HAP-1 (cell line): ENCODE measurements around the gene CD8B2.
"Not testable (repeated sequence)": the region's sequence is repeated elsewhere in the genome, so short reads cannot be mapped to it uniquely, and the experiment has no call there.

ENCODE experiments used
- DNase-seq, 2 experiments: peaks; one replicate each; pipeline ENCODE4 v3.0.0-alpha.2; 2016 to 2020; ENCODE audit warnings: low spot score in 2 of 2
- H3K27me3 ChIP-seq: fragments of 250-450 bp; sonication (Bioruptor Pico); 2 replicates; pipeline ENCODE4 v1.5.1; 2020; ENCODE audit warnings: low read depth, mild to moderate bottlenecking, moderate library complexity
- H3K36me3 ChIP-seq: fragments of 250-450 bp; sonication (Bioruptor Pico); replicated peaks from 2 replicates; pipeline ENCODE4 v1.5.1; 2020; ENCODE audit warnings: mild to moderate bottlenecking
- H3K4me1 ChIP-seq: fragments of 250-450 bp; sonication (Bioruptor Pico); 2 replicates; pipeline ENCODE4 v1.5.1; 2020; ENCODE audit warnings: mild to moderate bottlenecking
- H3K4me3 ChIP-seq: fragments of 250-450 bp; sonication (Bioruptor Pico); 2 replicates; pipeline ENCODE4 v1.5.1; 2020; ENCODE audit warnings: mild to moderate bottlenecking, moderate library complexity
- H3K9me3 ChIP-seq: fragments of 250-450 bp; sonication (Bioruptor Pico); 2 replicates; pipeline ENCODE4 v1.5.1; 2020; ENCODE audit warnings: mild to moderate bottlenecking, moderate library complexity
- in situ Hi-C: fragments of 300-500 bp; cut with MboI; formaldehyde crosslinking; loops from 3 replicates; pipeline ENCODE4 v1.14.3; 2020; ENCODE audit warnings: low sequenced_read_pairs, inconsistent platforms, mixed read lengths

Gene CD8B2

DNA sequence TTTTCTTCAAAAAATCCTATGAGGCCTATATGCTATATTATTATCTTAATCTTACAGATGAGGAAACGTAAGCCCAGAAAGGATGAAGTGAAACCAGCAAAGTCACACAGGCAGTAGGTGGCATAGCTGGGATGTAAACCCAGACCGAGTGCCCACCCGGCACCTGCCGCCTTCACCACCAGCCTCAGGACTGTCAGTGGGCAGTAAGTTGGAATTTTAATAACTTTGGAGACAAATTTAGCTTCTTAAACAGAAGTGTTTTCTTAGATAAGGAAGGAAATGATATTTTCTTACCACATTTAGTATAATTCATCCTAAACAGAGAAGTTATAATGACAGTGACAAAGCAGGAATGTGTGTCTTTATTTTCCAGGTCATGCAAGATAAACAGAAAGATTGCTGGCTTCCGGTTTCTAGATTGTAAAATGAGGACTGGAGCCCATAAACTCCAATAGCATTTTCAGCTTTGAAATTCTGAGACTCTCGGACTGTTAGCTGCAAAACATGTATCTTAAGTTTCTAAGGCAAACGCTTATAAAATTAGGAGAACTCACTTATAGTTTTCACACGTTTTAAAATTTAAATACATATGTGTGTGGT, 59.3 kb downstream of the CD8B2 start:
- H3K9me3 ChIP-seq: no peaks in the 10 kb centered on the region
- no peak overlapping the region for H3K4me3 ChIP-seq
- H3K4me1 ChIP-seq: no peaks in the 10 kb centered on the region
- no peak for DNase-seq
- in situ Hi-C loops: loop anchor here (25.0 kb wide), 1 partner anchor 1184 kb away; no protein-coding TSS in a partner anchor
- no peaks in the 10 kb centered on the region for H3K27me3 ChIP-seq
- H3K36me3 ChIP-seq: no peaks in the 10 kb centered on the region

DNA sequence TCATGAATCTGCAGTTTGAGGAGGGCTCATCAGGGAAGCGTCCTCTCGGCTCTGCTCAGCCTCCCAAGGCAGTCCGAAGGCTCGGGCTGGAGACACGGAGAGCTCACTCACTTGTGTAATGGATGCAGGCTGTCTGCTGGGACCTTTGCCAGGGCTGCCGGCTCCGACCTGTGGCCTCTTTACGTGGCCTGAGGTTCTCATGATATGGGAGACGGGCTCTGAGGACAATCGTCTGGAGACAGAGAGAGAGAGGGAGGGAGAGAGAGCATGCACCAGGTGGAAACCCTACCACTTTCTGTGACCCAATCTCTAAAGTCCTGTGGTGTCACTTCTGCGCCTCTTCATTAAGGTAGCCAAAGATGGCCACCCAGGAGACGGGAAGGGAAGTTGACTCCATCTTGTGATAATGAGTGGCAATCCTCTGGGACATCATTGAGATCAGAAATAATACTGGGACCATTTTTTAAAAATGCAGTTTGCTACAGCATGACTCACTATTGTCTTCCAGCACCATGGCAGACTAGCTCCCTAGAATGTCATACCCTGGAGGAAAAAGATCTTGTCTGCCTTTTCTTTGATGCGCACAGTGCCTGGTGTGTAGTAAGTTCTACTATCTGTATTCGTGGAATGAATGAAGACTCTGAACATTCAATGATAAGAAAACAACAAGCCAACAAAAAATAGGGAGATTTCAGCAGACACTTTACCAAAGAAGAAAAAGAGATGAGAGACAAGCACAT, 60.2 kb downstream of the CD8B2 start:
- no peaks in the 10 kb centered on the region for H3K9me3 ChIP-seq
- no peaks in the 10 kb centered on the region for H3K36me3 ChIP-seq
- in situ Hi-C loops: loop anchor here (25.0 kb wide), 1 partner anchor 1185 kb away; no protein-coding TSS in a partner anchor
- H3K27me3 ChIP-seq: no peaks in the 10 kb centered on the region
- no peak overlapping the region for H3K4me3 ChIP-seq
- DNase-seq: no peak
- H3K4me1 ChIP-seq: no peaks in the 10 kb centered on the region

DNA sequence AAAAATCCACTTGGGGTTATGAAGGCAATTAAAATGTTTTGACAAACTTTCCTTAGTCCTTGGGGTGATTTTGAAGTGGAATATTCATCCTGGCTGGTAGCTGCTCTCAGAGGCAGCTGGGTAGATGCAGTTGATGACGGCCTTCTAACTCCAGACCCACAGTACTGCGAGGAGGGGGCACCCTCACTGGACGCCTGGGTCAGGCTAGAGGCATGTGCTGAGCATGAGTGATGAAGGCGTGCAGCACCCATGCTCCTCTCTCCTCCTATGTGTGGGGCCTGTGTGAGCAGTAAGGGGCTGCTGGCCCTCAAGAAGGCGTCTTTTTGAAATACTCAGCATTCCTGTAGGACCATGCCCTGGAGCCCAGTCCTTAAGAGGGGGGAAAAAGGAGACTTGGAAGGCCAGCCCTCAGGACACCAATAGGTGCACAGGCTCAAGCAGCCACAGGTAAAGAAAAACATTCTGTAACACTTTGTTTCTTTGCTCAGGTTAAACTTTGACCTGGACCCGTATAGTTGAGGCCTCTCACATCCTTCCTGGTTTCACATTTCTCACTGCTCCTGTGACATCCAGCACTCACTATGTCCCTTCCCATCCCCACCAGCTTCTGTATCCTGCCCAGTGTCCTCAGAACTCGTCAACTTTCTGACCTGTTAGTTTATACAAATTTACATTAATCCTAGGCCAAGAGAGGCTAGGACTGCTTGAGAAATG, 64.4 kb downstream of the CD8B2 start:
- no peak for DNase-seq
- H3K9me3 ChIP-seq: no peaks in the 10 kb centered on the region
- H3K36me3 ChIP-seq: no peaks in the 10 kb centered on the region
- no peaks in the 10 kb centered on the region for H3K4me1 ChIP-seq
- in situ Hi-C loops: no loop called here
- no peak overlapping the region for H3K4me3 ChIP-seq
- H3K27me3 ChIP-seq: no peaks in the 10 kb centered on the region

DNA sequence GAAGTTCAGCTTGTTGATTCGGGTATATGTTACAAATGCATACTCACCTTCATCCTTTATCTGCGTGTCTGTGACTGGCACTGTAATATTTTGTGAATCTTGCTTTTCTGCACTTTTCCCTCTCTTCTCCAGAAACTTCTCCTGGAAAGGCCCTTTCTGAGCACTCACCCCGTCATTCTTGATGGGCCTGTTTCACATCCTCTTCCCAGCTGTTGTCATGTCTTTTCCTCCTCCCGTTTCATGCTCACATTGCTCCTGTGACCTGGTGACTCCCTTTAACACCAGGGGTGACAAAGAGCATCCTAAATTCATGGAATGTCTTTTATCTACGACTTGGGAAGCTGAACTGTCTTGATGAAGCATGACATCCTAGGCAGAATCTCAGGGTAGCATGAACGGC, 65.8 kb downstream of the CD8B2 start:
- no peak overlapping the region for H3K4me3 ChIP-seq
- H3K9me3 ChIP-seq: no peaks in the 10 kb centered on the region
- in situ Hi-C loops: no loop called here
- no peak for DNase-seq
- H3K27me3 ChIP-seq: no peaks in the 10 kb centered on the region
- H3K36me3 ChIP-seq: no peaks in the 10 kb centered on the region
- H3K4me1 ChIP-seq: no peaks in the 10 kb centered on the region

DNA sequence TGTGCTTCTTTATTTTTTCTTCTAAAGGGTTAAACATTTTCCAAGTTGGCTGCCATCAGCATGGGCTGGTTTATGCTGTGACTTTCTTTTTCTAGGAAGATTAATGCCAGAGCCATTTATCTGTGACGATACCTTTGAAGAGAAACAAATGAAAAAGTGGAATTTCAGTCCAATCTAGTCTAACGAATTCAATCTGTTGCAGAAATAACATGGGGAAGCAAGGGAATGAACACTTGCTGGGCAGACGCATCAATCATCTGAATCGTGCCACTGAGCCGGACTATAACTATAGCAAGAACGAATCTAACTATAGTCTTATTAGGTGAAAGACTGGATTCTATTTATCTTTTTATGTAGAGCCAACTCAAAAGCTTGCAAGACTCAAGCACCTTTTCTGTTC, 66.2 kb downstream of the CD8B2 start:
- H3K9me3 ChIP-seq: no peaks in the 10 kb centered on the region
- in situ Hi-C loops: no loop called here
- no peaks in the 10 kb centered on the region for H3K27me3 ChIP-seq
- H3K4me1 ChIP-seq: no peaks in the 10 kb centered on the region
- H3K36me3 ChIP-seq: no peaks in the 10 kb centered on the region
- DNase-seq: no peak
- no peak overlapping the region for H3K4me3 ChIP-seq

DNA sequence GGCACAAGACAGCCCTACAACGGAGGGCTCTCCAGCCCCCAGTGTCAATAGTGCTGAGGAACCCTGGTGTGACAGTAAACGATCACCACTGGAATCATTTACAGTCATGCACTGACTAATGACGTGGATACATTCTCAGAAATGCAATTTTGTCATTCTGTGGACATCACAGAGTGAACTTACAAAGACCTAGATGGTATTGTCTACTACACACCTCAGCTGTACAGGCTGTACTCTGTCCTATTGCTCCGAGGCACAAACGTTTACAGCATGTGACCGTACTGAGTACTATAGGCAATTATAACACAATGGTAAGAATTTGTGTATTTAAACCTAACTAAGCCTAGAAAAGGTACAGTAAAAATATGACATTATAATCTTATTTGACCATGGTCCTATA, 67.2 kb downstream of the CD8B2 start:
- no peaks in the 10 kb centered on the region for H3K27me3 ChIP-seq
- H3K4me3 ChIP-seq: no peak overlapping the region
- no peaks in the 10 kb centered on the region for H3K4me1 ChIP-seq
- no peak for DNase-seq
- in situ Hi-C loops: no loop called here
- no peaks in the 10 kb centered on the region for H3K9me3 ChIP-seq
- H3K36me3 ChIP-seq: no peaks in the 10 kb centered on the region

DNA sequence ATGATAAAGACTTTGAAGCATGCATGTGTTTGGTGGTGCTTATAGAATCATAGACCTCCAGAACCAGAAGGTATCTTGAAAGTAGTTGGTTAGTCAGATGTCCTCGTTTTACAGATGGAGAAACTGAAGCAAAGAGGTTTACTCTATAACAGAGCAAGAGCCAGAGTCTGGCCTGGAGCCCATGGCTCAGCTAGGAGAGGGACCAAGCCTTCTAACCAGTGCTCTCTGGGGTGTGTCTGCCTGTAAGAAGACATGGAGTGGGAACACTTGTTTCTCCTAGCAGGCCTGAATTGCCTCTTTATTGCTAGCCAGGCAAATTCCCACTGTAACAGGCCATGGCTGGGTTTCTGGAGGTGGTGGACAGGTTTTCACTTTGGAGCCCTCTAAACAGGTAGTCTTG, 67.9 kb downstream of the CD8B2 start:
- in situ Hi-C loops: no loop called here
- no peaks in the 10 kb centered on the region for H3K9me3 ChIP-seq
- H3K4me1 ChIP-seq: no peaks in the 10 kb centered on the region
- H3K27me3 ChIP-seq: no peaks in the 10 kb centered on the region
- H3K4me3 ChIP-seq: no peak overlapping the region
- no peak for DNase-seq
- H3K36me3 ChIP-seq: no peaks in the 10 kb centered on the region

DNA sequence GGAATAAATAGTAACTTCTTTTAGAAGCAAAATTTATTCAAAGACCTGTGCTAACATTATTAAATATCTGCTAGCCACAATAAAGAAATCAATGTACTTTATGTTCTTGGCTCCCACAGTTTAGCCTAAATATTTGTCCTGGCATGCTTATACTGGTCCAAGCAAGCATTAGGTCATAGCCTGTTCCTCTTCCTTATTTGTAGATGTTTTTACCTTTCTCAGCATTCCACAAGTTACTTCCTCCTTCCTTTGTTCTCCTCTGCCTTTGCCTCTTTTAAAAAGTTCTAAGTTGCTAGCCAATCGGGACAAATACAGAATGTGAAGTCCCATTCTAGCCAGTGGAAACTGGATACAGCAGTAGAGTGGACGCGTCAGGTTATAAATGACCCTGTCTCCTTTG, 72.6 kb downstream of the CD8B2 start:
- DNase-seq, H3K27me3 ChIP-seq, H3K9me3 ChIP-seq, H3K4me1 ChIP-seq, H3K36me3 ChIP-seq, H3K4me3 ChIP-seq, in situ Hi-C loops: not testable (repeated sequence)

DNA sequence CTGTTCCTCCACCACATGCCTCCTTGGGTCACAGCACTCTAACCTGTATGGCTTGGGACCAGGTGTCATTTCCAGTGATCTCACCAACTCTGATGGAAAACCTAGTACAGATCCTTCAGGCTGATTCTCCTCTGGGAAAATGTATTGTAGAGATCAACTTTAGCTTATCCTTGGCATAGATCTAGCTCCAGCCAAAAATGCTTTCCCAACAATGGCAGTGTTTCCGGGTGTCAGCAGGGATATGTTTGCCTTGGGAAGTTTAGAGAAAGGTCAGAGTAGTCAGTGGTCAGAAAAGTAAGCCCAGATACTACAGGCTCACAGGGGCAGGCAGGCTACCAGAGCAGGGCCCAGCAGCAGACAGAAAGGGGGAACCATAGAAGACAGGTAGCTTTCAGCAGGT, 73.6 kb downstream of the CD8B2 start:
- in situ Hi-C loops: no loop called here
- Histone ChIP-seq H3K4me3 (no peak overlapping the region), H3K27me3 (no peaks in the 10 kb centered on the region), H3K9me3 (no peaks in the 10 kb centered on the region), H3K36me3 (no peaks in the 10 kb centered on the region), H3K4me1 (no peaks in the 10 kb centered on the region)
- DNase-seq: no peak

DNA sequence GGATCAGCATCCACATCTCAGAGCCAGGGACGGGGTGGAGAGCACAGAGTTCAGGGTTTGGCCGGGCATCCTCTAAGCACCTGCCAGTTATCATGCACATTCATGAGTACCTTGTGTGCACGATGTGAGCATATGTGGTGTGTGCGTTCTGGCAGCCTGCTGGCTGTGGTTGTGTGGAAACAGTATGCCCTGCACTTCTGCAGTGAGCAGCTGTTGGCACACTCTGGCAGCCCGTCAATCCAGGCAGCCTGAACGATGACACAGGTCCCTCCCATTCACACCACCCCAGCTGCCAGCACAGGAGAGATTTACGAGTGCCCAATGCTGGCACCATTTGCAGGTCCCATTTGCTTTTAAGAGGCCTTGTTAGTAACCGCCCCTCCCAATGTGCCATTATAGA, 74.2 kb downstream of the CD8B2 start:
- H3K4me1 ChIP-seq: no peaks in the 10 kb centered on the region
- H3K4me3 ChIP-seq: no peak overlapping the region
- H3K9me3 ChIP-seq: no peaks in the 10 kb centered on the region
- in situ Hi-C loops: no loop called here
- H3K36me3 ChIP-seq: no peaks in the 10 kb centered on the region
- DNase-seq: no peak
- H3K27me3 ChIP-seq: no peaks in the 10 kb centered on the region

DNA sequence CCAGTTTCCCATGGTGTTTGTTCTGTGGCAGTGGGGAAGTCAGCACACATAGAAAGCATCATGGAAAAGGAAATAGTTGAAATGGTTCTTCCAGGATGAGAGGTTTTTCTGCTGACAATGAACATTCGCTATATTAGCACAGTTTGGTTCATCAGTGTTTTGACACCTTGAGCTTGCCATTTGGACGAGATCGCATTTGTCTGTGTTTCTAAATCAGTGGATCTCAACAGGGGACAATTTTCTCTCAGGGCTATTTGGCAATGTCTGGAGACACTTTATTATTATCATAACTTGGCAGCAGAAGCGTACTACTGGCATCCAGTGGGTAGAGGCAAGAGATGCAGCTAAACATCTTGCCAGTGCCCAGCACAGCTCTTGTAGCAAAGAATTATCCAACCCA, 74.6 kb downstream of the CD8B2 start:
- Histone ChIP-seq H3K4me1 (no peaks in the 10 kb centered on the region), H3K4me3 (no peak overlapping the region), H3K36me3 (no peaks in the 10 kb centered on the region), H3K27me3 (no peaks in the 10 kb centered on the region), H3K9me3 (no peaks in the 10 kb centered on the region)
- DNase-seq: no peak
- in situ Hi-C loops: no loop called here

DNA sequence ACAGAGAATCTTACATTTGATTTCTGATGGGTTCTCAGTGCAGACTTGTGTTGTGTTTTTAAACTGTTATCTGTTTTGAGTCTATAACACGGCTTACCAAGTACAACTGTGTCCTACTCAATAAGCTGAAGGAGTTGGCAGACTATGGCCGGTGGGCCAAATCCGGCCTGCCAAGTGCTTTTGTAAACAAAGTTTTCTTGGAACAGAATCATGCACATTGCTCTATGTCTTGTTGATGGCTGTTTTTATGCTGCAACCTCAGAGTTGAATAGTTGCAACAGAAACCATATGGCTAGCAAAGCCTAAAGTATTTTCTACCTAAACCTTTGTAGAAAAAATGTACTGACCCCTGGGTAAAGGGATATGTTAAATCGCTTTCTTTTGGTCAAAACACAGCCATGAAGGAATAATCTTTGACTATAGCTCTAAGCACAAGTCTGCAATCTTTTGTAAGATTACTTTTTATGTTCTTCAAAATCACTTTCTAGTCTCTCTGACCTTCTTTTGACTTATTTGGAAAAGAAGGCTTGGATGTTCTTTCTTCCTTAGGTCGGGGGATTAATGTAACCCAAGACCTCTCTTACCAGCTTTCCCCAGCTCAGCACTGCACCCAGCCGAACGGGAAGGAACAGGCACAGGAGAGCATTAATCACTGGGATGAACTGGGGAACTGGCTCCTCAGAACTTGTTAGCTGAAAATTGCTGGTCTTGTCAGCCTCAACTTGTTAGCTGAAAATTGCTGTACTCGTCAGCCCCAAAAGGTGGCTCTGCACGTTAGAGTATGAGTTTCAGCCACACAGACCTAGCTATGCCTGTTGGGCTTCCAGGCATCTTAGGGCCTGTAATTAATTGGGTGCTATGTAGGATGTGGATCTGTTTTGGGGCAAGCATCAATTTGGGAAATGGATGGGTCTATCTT, 75.4 kb downstream of the CD8B2 start:
- no peaks in the 10 kb centered on the region for H3K36me3 ChIP-seq
- no peaks in the 10 kb centered on the region for H3K4me1 ChIP-seq
- in situ Hi-C loops: no loop called here
- no peaks in the 10 kb centered on the region for H3K27me3 ChIP-seq
- no peak overlapping the region for H3K4me3 ChIP-seq
- H3K9me3 ChIP-seq: no peaks in the 10 kb centered on the region
- DNase-seq: no peak

DNA sequence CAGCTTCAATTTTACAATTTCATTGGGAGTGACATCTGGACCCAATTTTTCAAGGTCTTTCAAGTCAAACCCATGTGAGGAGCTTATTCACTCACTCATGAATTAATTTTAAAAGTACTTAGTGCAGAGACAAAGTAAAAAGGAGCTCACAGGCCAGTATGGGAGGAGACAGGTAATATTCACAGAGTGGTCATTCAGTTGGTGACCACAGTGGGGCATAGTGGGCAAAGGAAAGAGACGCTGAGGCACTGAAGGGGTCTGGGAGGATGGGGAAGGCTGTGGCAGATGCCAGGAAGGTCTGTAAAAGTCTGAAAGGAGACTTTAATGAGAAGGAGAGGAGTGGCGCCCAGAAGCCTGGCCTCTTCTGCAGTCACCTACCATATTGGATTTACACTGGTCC, 76.0 kb downstream of the CD8B2 start:
- in situ Hi-C loops: no loop called here
- no peaks in the 10 kb centered on the region for H3K9me3 ChIP-seq
- no peaks in the 10 kb centered on the region for H3K27me3 ChIP-seq
- no peak overlapping the region for H3K4me3 ChIP-seq
- H3K4me1 ChIP-seq: no peaks in the 10 kb centered on the region
- H3K36me3 ChIP-seq: no peaks in the 10 kb centered on the region
- DNase-seq: no peak
